HTR-8/SVneo (cell line): ENCODE results near the gene CNGA2.

Experiments used
- DNase-seq: peaks from one replicate; pipeline ENCODE4 v3.0.0; 2011; ENCODE audit warnings: low spot score, mixed read lengths; ENCODE audit not compliant: insufficient read length
- FAIRE-seq: peaks from 2 replicates; lab custom pipeline; 2011; peaks lifted over from hg19 to GRCh38; lab: Jason Lieb, UNC

CNGA2 gene

GRCh38 chrX:151791961-151792360, 57.4 kb downstream of the CNGA2 start:
- FAIRE-seq: no peak
- DNase-seq: no peak

- FAIRE-seq (no peak), DNase-seq (no peak)
These were observed 58.0 kb downstream of the CNGA2 start for GRCh38 chrX:151792505-151792904.

- FAIRE-seq: no peak
- no peak for DNase-seq
These were observed 59.3 kb downstream of the CNGA2 start for GRCh38 chrX:151793886-151794285.
